MM.1S (cell line): ENCODE data around the gene LRRC25.
"Not testable (repeated sequence)": the region's sequence is repeated elsewhere in the genome, so short reads cannot be mapped to it uniquely, and the experiment has no call there.

Experiments
- DNase-seq: peaks from one replicate; pipeline ENCODE4 v3.0.0-alpha.2; 2015
- H2AFZ ChIP-seq: fragments of 300-600 bp; sonication (generic); 2 replicates; pipeline ENCODE4 v1.6.0; 2016; ENCODE audit warnings: antibody characterized with exemption, low read length
- H3F3A ChIP-seq: fragments of 300-600 bp; sonication (generic); 2 replicates; pipeline ENCODE4 v1.6.1; 2016; ENCODE audit warnings: mild to moderate bottlenecking, antibody characterized with exemption, low read length, moderate library complexity, mixed read lengths; ENCODE audit not compliant: insufficient read depth
- H3K27ac ChIP-seq: fragments of 300-600 bp; sonication (generic); 2 replicates; pipeline ENCODE4 v1.5.1; 2016; ENCODE audit warnings: mild to moderate bottlenecking, low read length
- H3K27me3 ChIP-seq: fragments of 300-600 bp; sonication (generic); replicated peaks from 2 replicates; pipeline ENCODE4 v1.6.0; 2016; ENCODE audit warnings: low read length; ENCODE audit not compliant: insufficient read depth
- H3K36me3 ChIP-seq: fragments of 300-600 bp; sonication (generic); replicated peaks from 2 replicates; pipeline ENCODE4 v1.6.1; 2016; ENCODE audit warnings: mild to moderate bottlenecking, low read length, mixed read lengths; ENCODE audit not compliant: insufficient read depth
- H3K4me1 ChIP-seq: fragments of 300-600 bp; sonication (generic); 2 replicates; pipeline ENCODE4 v1.6.1; 2016; ENCODE audit warnings: low read length, mixed read lengths
- H3K4me2 ChIP-seq: fragments of 300-600 bp; sonication (generic); 2 replicates; pipeline ENCODE4 v1.6.0; 2016; ENCODE audit warnings: low read depth, low read length
- H3K4me3 ChIP-seq: fragments of 300-600 bp; sonication (generic); 2 replicates; pipeline ENCODE4 v1.5.1; 2016; ENCODE audit warnings: low read length, mixed read lengths
- H3K79me2 ChIP-seq: fragments of 300-600 bp; sonication (generic); 2 replicates; pipeline ENCODE4 v1.6.1; 2016; ENCODE audit warnings: mixed run types, low read length, mixed read lengths
- H3K9ac ChIP-seq: fragments of 300-600 bp; sonication (generic); 2 replicates; pipeline ENCODE4 v1.6.1; 2016; ENCODE audit warnings: low read length, mixed read lengths
- H3K9me2 ChIP-seq: fragments of 300-600 bp; sonication (generic); replicated peaks from 2 replicates; pipeline ENCODE4 v1.6.1; 2016; ENCODE audit warnings: mild to moderate bottlenecking, low read length, mixed read lengths; ENCODE audit not compliant: insufficient read depth
- H3K9me3 ChIP-seq: fragments of 300-600 bp; sonication (generic); replicated peaks from 2 replicates; pipeline ENCODE4 v1.6.1; 2016; ENCODE audit warnings: mild to moderate bottlenecking, low read length, mixed read lengths; ENCODE audit not compliant: insufficient read depth
- H4K20me1 ChIP-seq: fragments of 300-600 bp; sonication (generic); 2 replicates; pipeline ENCODE4 v1.6.1; 2016; ENCODE audit warnings: mild to moderate bottlenecking, low read length, moderate library complexity, mixed read lengths; ENCODE audit not compliant: insufficient read depth
- CTCF ChIP-seq: fragments of 300-600 bp; sonication (generic); IDR thresholded peaks from 2 replicates; pipeline ENCODE4 v1.5.1; 2016; ENCODE audit warnings: antibody characterized with exemption, low read length, mixed read lengths
- EZH2 ChIP-seq: fragments of 300-600 bp; sonication (generic); optimal IDR thresholded peaks from 2 replicates; pipeline ENCODE3; 2017; ENCODE audit warnings: low read depth, mild to moderate bottlenecking, antibody characterized with exemption, low read length, mixed read lengths
- EZH2phosphoT487 ChIP-seq: fragments of 300-600 bp; sonication (generic); IDR thresholded peaks from 2 replicates; pipeline ENCODE4 v1.6.1; 2018; ENCODE audit warnings: antibody characterized with exemption, low read length

The LRRC25 gene

DNA sequence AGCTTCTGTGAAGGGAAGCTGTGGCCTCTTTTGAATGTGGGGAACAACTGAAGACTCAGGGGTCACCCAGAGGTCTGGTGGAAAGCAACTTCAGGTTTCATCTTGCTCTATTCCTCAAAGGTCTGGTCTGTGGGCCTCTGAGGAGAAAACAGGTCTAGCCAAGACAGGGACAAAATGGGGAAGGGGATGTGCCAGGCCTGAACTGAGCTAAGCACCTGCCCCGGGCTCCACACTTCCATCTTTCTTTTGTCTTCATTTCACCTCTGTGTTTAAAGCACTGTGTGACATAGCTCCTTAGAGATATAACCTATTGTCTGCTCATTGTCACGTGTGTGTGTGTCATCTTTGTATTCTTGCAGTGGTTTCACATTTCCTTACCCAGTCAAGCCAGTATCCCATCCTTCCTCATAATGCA lies 31.4 kb downstream of the LRRC25 start:
- no peaks in the 10 kb centered on the region for H3K4me1 ChIP-seq
- no peaks in the 10 kb centered on the region for H3K27me3 ChIP-seq

DNA sequence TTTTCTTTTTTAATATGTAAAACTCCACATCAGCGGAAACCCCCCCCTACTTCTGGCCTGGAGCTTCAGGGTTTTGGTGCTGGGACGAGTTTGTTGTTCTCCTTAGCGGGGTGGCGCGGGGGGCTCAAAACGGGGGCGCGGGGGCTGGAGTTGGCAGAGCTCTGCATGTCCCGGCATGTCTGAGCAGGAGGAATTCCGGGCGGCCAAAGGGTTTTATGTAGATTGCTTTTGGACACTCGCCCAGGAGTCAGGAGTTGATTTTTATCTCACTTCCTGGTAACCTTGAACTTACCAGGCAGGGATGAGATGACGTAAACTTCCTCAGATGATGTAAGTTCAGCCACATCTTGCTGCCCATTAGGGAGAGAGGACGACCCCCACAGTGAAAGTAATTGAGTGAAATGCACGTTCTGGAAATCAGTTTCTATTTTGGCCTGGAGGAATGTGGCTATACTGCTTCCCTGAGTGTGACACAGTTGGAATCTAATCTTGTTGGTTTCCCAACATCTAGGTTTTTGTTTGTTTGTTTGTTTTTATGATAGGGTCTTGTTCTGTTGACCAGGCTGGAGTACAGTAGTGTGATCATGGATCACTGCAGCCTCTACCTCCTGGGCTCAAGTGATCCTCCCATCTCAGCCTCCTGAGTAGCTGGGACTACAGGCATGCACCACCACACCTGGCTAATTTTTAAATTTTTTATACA lies 32.4 kb downstream of the LRRC25 start:
- no peaks in the 10 kb centered on the region for H3K9me2 ChIP-seq
- no peaks in the 10 kb centered on the region for H3F3A ChIP-seq
- no peak overlapping the region for H2AFZ ChIP-seq
- H3K9me3 ChIP-seq = no peaks in the 10 kb centered on the region
- no peaks in the 10 kb centered on the region for H3K27me3 ChIP-seq
- DNase-seq = no peak
- no peak overlapping the region for H3K27ac ChIP-seq
- H3K9ac ChIP-seq = no peak overlapping the region
- no peaks in the 10 kb centered on the region for H3K79me2 ChIP-seq
- no peaks in the 10 kb centered on the region for H3K4me1 ChIP-seq
- H3K36me3 ChIP-seq = no peaks in the 10 kb centered on the region
- no peaks in the 10 kb centered on the region for H4K20me1 ChIP-seq
- TF ChIP-seq EZH2 = no peak
- no peak for TF ChIP-seq CTCF
- TF ChIP-seq EZH2phosphoT487 = no peak
- no peak overlapping the region for H3K4me3 ChIP-seq
- H3K4me2 ChIP-seq = no peak overlapping the region

More for the DNA sequence above, 31.4 kb downstream of the LRRC25 start:
- no peak for DNase-seq
- Histone ChIP-seq H3K9ac (no peak overlapping the region), H4K20me1 (no peaks in the 10 kb centered on the region), H3K36me3 (no peaks in the 10 kb centered on the region), H3K4me3 (no peak overlapping the region), H3K9me2 (no peaks in the 10 kb centered on the region), H3K27ac (no peak overlapping the region), H3K79me2 (no peaks in the 10 kb centered on the region), H3K9me3 (no peaks in the 10 kb centered on the region), H2AFZ (no peak overlapping the region), H3F3A (no peaks in the 10 kb centered on the region), H3K4me2 (no peak overlapping the region)
- TF ChIP-seq CTCF = no peak
- TF ChIP-seq EZH2 = no peak
- no peak for TF ChIP-seq EZH2phosphoT487

- H3K9ac ChIP-seq, H3K27ac ChIP-seq, H3K4me2 ChIP-seq: not testable (repeated sequence)
These were observed 33.1 kb downstream of the LRRC25 start for GRCh38 chr19:18364277-18364825.

GRCh38 chr19:18363787-18364186 lies 33.6 kb downstream of the LRRC25 start:
- H3K36me3 ChIP-seq = no peaks in the 10 kb centered on the region
- no peaks in the 10 kb centered on the region for H3K9me2 ChIP-seq
- H3K79me2 ChIP-seq = no peaks in the 10 kb centered on the region
- no peak overlapping the region for H3K4me2 ChIP-seq
- no peaks in the 10 kb centered on the region for H3K27me3 ChIP-seq
- H3K9me3 ChIP-seq = no peaks in the 10 kb centered on the region
- H4K20me1 ChIP-seq = no peaks in the 10 kb centered on the region
- H3K4me1 ChIP-seq = no peaks in the 10 kb centered on the region
- no peak overlapping the region for H2AFZ ChIP-seq
- TF ChIP-seq EZH2 = no peak
- no peak for TF ChIP-seq CTCF
- no peak for TF ChIP-seq EZH2phosphoT487
- H3K4me3 ChIP-seq = no peak overlapping the region
- DNase-seq = no peak
- H3K27ac ChIP-seq = no peak overlapping the region
- H3K9ac ChIP-seq = no peak overlapping the region
- H3F3A ChIP-seq = no peaks in the 10 kb centered on the region

More at GRCh38 chr19:18364277-18364825, 33.1 kb downstream of the LRRC25 start:
- not testable (repeated sequence) for H3K4me3 ChIP-seq, H3K27me3 ChIP-seq, H2AFZ ChIP-seq, DNase-seq, H3K36me3 ChIP-seq, H3K9me2 ChIP-seq, H3K4me1 ChIP-seq, H3K9me3 ChIP-seq, H4K20me1 ChIP-seq, H3F3A ChIP-seq, H3K79me2 ChIP-seq
